ENCODE data around the gene ABLIM1. TPM values are rescaled to one million over a fixed set of nuclear protein-coding genes. Genes with fewer than 3 reads are reported as not detected.

The ABLIM1 gene
- total RNA-seq, 1 donor from 2014 or later = 76.9 TPM

DNA sequence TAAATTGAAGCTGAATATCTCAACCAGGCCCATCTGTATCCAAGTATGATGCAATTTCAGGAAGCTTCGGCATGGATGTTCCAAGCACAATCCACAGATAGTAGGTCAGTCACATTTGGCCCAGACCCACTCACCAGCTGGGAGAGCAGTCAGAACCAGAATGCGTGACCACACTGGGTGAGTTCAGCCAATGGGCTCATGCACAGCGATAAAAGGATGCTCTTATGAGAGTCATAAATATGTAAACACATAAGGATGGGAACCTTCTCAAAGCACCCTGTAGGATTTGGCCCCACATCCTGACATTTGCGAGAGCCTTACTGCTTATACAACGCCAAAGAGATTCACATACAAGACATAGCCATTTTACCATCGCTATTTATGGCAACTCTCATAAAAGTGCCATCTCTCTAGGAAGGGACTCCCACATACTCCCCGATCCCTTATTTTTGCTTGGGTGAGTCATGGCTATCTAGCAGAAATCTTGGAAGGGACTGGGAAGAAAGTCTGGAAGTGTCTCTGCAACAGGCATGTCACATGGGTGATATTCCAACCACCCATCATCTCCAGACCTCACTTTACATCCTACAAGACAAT is 256.8 kb downstream of the ABLIM1 start:
- CTCF ChIA-PET = no interaction called here
- Mint-ChIP-seq H3K27ac (no peak overlapping the region), H3K36me3 (ENCODE audit: low read depth) (no peaks in the 10 kb centered on the region), H3K4me1 (peaks cover 11% of the 10 kb centered on the region), H3K9me3 (no peaks in the 10 kb centered on the region), H3K27me3 (peaks cover 62% of the 10 kb centered on the region), H3K4me3 (no peak overlapping the region)
- POLR2A ChIA-PET = no interaction called here
- DNase-seq (no peak), ATAC-seq (ENCODE audit: low read depth) (no peak)
- TF ChIP-seq CTCF (IDR thresholded peaks at IDR 0.05) = no peak
- intact Hi-C loops (cut with micrococcal nuclease) = no loop called here

- Mint-ChIP-seq H3K9me3 (no peaks in the 10 kb centered on the region), H3K4me1 (peaks cover 11% of the 10 kb centered on the region), H3K36me3 (ENCODE audit: low read depth) (no peaks in the 10 kb centered on the region), H3K27me3 (peaks cover 62% of the 10 kb centered on the region), H3K4me3 (no peak overlapping the region), H3K27ac (no peak overlapping the region)
- ChIA-PET POLR2A (no interaction called here), CTCF (no interaction called here)
- no peak for TF ChIP-seq CTCF (IDR thresholded peaks at IDR 0.05)
- no peak for ATAC-seq (ENCODE audit: low read depth)
- no peak for DNase-seq
- intact Hi-C loops (cut with micrococcal nuclease) = no loop called here
Measured at GRCh38 chr10:114400091-114400490, 258.0 kb downstream of the ABLIM1 start.

GRCh38 chr10:114399576-114399975 is 258.5 kb downstream of the ABLIM1 start:
- DNase-seq = no peak
- Mint-ChIP-seq H3K9me3 (no peaks in the 10 kb centered on the region), H3K36me3 (ENCODE audit: low read depth) (no peaks in the 10 kb centered on the region), H3K4me3 (no peak overlapping the region), H3K27me3 (peaks cover 64% of the 10 kb centered on the region), H3K27ac (no peak overlapping the region), H3K4me1 (peaks cover 9% of the 10 kb centered on the region)
- ATAC-seq (ENCODE audit: low read depth) = no peak
- ChIA-PET POLR2A (no interaction called here), CTCF (interaction anchor here (1.8 kb wide), 1 partner anchor 11 kb away, joined by 4 read pairs; no protein-coding TSS in a partner anchor)
- no peak for TF ChIP-seq CTCF (IDR thresholded peaks at IDR 0.05)
- intact Hi-C loops (cut with micrococcal nuclease) = no loop called here

- no peaks in the 10 kb centered on the region for H3K9me3 Mint-ChIP-seq
- ATAC-seq (ENCODE audit: low read depth) (no peak), DNase-seq (no peak)
- H3K4me3 Mint-ChIP-seq = no peak overlapping the region
- ChIA-PET POLR2A (no interaction called here), CTCF (interaction anchor here (1.8 kb wide), 1 partner anchor 10 kb away, joined by 4 read pairs; no protein-coding TSS in a partner anchor)
- H3K27me3 Mint-ChIP-seq = peaks cover 70% of the 10 kb centered on the region
- H3K36me3 Mint-ChIP-seq (ENCODE audit: low read depth) = no peaks in the 10 kb centered on the region
- H3K4me1 Mint-ChIP-seq = peaks cover 9% of the 10 kb centered on the region
- intact Hi-C loops (cut with micrococcal nuclease) = no loop called here
- no peak for TF ChIP-seq CTCF (IDR thresholded peaks at IDR 0.05)
- H3K27ac Mint-ChIP-seq = no peak overlapping the region
Measured at GRCh38 chr10:114398587-114399331, 259.3 kb downstream of the ABLIM1 start.

DNA sequence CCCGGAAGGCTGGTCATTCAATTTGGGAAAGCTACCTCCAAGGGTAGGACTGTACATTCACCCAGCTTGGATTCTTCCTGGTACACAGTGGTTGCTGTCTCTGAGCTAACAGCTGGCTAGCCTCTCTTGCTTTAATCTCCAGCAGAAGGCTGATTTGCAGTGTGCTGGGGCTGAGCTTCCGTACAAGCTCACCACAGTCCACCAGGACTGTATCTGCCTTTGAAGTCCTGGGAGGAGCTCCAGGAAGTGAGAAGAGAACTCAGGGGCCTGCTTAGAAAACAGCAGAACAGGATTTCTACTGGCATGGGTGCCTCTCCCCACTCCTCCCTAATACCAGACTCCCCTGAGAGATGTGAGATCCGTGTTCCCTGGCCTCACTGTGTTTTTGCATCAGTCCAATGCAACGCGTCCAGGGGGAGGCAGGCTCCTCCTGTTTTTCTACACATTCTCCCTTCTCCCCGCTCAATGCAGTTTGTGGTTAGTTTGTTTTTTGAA is 260.4 kb downstream of the ABLIM1 start:
- CTCF ChIA-PET = interaction anchor here (0.6 to 1.8 kb wide), 3 partner anchors 9 to 306 kb away, joined by 3 to 4 read pairs (median 4); no protein-coding TSS in a partner anchor
- H3K9me3 Mint-ChIP-seq = no peaks in the 10 kb centered on the region
- TF ChIP-seq CTCF (IDR thresholded peaks at IDR 0.05) = no peak
- no peaks in the 10 kb centered on the region for H3K36me3 Mint-ChIP-seq (ENCODE audit: low read depth)
- peaks cover 71% of the 10 kb centered on the region for H3K27me3 Mint-ChIP-seq
- ATAC-seq (ENCODE audit: low read depth) (no peak), DNase-seq (no peak)
- H3K4me1 Mint-ChIP-seq = peaks cover 2% of the 10 kb centered on the region
- intact Hi-C loops (cut with micrococcal nuclease) = no loop called here
- POLR2A ChIA-PET = no interaction called here
- H3K4me3 Mint-ChIP-seq = no peak overlapping the region
- no peak overlapping the region for H3K27ac Mint-ChIP-seq
